GM12872 (cell line): ENCODE data around the gene MIEF2.

ENCODE experiments used
- CTCF ChIP-seq: IDR thresholded peaks from 3 replicates; pipeline ENCODE4 v1.5.1; 2011; ENCODE audit warnings: low read depth, mild to moderate bottlenecking, low read length, moderate library complexity; ENCODE audit not compliant: insufficient read depth

MIEF2 gene

GRCh38 chr17:18231164-18231563, 29.3 kb upstream of the MIEF2 start:
- no peak for TF ChIP-seq CTCF

GRCh38 chr17:18233803-18234518, 26.5 kb upstream of the MIEF2 start:
- no peak for TF ChIP-seq CTCF

DNA sequence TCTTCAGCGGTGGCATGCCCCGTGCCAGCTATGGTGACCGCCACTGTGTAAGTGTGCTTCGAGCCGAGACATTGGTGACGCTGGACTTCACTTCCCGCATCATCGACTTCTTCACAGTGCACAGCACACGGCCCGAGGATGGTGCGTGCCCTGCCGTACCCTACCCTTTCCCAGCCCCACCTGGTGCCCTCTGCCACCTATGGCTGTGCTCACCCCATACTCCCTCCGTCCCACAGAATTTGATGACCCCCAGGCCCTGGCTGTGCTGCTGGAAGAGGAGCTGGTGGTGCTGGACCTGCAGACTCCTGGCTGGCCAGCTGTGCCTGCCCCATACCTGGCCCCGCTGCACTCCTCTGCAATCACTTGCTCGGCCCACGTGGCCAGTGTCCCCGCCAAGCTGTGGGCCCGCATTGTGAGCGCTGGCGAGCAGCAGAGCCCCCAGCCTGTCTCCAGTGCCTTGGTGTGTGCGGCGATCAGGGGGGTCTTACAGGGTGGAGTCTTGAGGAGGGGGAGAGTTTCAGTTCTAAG, 25.5 kb upstream of the MIEF2 start:
- no peak for TF ChIP-seq CTCF

GRCh38 chr17:18235743-18236256, 24.7 kb upstream of the MIEF2 start:
- TF ChIP-seq CTCF = no peak

DNA sequence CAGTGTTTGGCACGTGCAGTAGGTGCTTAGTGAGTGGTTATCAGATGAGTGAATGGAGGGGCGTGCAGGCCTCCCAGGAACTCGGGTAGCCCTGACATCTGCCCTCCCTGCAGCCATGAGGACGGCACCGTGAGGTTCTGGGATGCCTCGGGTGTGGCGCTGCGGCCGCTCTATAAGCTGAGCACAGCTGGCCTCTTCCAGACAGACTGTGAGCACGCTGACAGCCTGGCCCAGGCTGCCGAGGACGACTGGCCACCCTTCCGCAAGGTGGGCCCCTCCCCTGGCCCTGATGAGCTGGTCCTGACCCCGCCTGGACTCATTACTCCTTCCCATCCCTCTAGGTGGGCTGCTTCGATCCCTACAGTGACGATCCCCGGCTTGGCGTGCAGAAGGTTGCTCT, 24.0 kb upstream of the MIEF2 start:
- TF ChIP-seq CTCF = no peak

DNA sequence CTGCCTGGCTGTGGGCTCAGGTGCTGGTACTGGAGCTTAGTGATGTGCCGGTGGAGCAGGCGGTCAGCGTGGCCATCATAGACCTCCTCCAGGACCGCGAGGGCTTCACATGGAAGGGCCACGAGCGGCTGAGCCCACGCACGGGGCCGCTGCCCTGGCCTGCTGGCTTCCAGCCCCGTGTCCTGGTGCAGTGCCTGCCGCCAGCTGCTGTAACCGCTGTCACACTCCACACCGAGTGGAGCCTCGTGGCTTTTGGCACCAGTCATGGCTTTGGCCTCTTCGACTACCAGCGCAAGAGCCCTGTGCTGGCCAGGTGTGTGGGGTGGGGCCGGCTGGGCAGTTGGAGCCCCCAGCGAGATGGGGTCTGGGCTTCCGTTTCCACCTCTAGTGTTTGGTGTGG, 23.0 kb upstream of the MIEF2 start:
- no peak for TF ChIP-seq CTCF

- TF ChIP-seq CTCF = no peak
Measured at GRCh38 chr17:18238299-18238698, 22.2 kb upstream of the MIEF2 start.
